GM12878 (cell line): ENCODE measurements around the gene CELSR2. TPM values are rescaled to one million over a fixed set of nuclear protein-coding genes. Genes with fewer than 3 reads are reported as not detected.

ENCODE experiments used
- CEBPB ChIP-seq, 2 experiments: fragments of 150-350 bp in 1 of 2; IDR thresholded peaks; 2 replicates each; pipeline ENCODE4 v1.6.1; 2012 to 2014; ENCODE audit warnings: low read depth in 2 of 2, low read length in 2 of 2, borderline replicate concordance in 1 of 2, inconsistent platforms in 1 of 2
- CTCF ChIP-seq, 3 experiments: IDR thresholded peaks in 2 of 3; conservative IDR thresholded peaks in 1 of 3; 2 replicates each; pipeline ENCODE4 v1.5.1; 2011; ENCODE audit warnings: low read depth in 3 of 3, low read length in 3 of 3, mild to moderate bottlenecking in 3 of 3, control low read depth in 2 of 3, moderate library complexity in 2 of 3, inconsistent platforms in 1 of 3, mixed read lengths in 1 of 3; ENCODE audit not compliant: control insufficient read depth in 2 of 3, insufficient read depth in 1 of 3; ENCODE audit errors: extremely low read depth in 1 of 3
- CUX1 ChIP-seq: IDR thresholded peaks from 2 replicates; pipeline ENCODE4 v1.6.1; 2012; ENCODE audit warnings: improper control_type of control experiment, low read depth, low read length; ENCODE audit not compliant: insufficient replicate concordance
- HDAC6 ChIP-seq: fragments of 200-600 bp; sonication (generic); IDR thresholded peaks from one replicate; pipeline ENCODE4 v1.8.0; 2017; ENCODE audit warnings: antibody characterized with exemption; ENCODE audit not compliant: unreplicated experiment
- PAX8 ChIP-seq: fragments of 450-650 bp; IDR thresholded peaks from 2 replicates; pipeline ENCODE4 v1.6.1; 2017; ENCODE audit warnings: mild to moderate bottlenecking, moderate library complexity
- PML ChIP-seq: IDR thresholded peaks from 2 replicates; pipeline ENCODE4 v1.6.1; 2012; ENCODE audit warnings: low read length, inconsistent platforms
- polyA plus RNA-seq, 11 experiments: library from polyadenylated mRNA; depleted of rRNA in 4 of 11; unstranded in 6 of 11; stranded (reverse) in 5 of 11; fragments of >200 nt; fragmentation: Nextera tagmentation in 4 of 11; fragmentation: Illumina TruSeq in 1 of 11; extraction: Ambion mirVana in 4 of 11; extraction: Trizol in 1 of 11; gene quantifications; 1 replicate in 1 of 11; 2 replicates in 10 of 11; pipeline versions ENCODE4 v1.2.1 to v1.2.3, GENCODE V29; 2011 to 2016; ENCODE audit warnings: inconsistent platforms in 2 of 11, missing spikeins in 2 of 11, low read depth in 1 of 11
- total RNA-seq, 4 experiments: library from RNA; depleted of rRNA in 3 of 4; stranded (reverse); fragments of >200 nt in 3 of 4; fragmentation: Illumina TruSeq in 1 of 4; extraction: Trizol in 1 of 4; gene quantifications; 2 replicates each; pipeline versions ENCODE4 v1.2.1 to v1.2.3, GENCODE V29; 2013 to 2021

Gene CELSR2
- total and polyA plus RNA-seq, 10 of the 15 experiments (the other 5 are each of a cell fraction or from before 2014, with no cell fraction given): under 0.01 to 0.15 (median 0.04) TPM; not detected in 2

GRCh38 chr1:109261006-109261405 lies 11.7 kb downstream of the CELSR2 start (continued):
- TF ChIP-seq CUX1: no peak
- TF ChIP-seq HDAC6: no peak
- TF ChIP-seq PML: no peak
- no peak for TF ChIP-seq CEBPB (IDR thresholded peaks at IDR 0.05; ENCODE audit: borderline replicate concordance in 1 of 2, low read depth in 2 of 2, low read length in 2 of 2)
- TF ChIP-seq CTCF (IDR thresholded peaks at IDR 0.05 in 2 of 3, conservative IDR thresholded peaks at IDR 0.05 in 1 of 3; ENCODE audit: control insufficient read depth in 2 of 3, extremely low read depth in 1 of 3, insufficient read depth in 1 of 3, low read depth in 3 of 3, low read length in 3 of 3): no peak
- no peak for TF ChIP-seq PAX8
